Gastroesophageal sphincter (tissue), 4 donors: ENCODE results near the gene NEK1. TPM values are rescaled to one million over a fixed set of nuclear protein-coding genes. Genes with fewer than 3 reads are reported as not detected.

ENCODE experiments used
- ATAC-seq: fragments of 150-250 bp; one replicate; pipeline ENCODE4 v1.9.1; 2016; ENCODE audit warnings: mild to moderate bottlenecking, moderate library complexity
- H3K27ac ChIP-seq, 4 donors: fragments of 200-600 bp; sonication (generic) in 3 of 4; 1 replicate in 3 of 4; 2 replicates in 1 of 4; pipeline ENCODE4 v1.5.1; 2016 to 2019
- H3K27me3 ChIP-seq: fragments of 200-600 bp; sonication (generic); one replicate; pipeline ENCODE4 v1.5.1; 2019
- H3K36me3 ChIP-seq, 2 donors: fragments of 200-600 bp; sonication (generic); one replicate each; pipeline ENCODE4 v1.5.1; 2019; ENCODE audit warnings: control low read depth in 1 of 2
- H3K4me1 ChIP-seq, 3 donors: fragments of 200-600 bp; sonication (generic); 1 replicate in 2 of 3; 2 replicates in 1 of 3; pipeline ENCODE4 v1.5.1; 2016 to 2019; ENCODE audit warnings: control low read depth in 2 of 3
- H3K4me3 ChIP-seq, 2 donors: fragments of 200-600 bp; sonication (generic); one replicate each; pipeline ENCODE4 v1.5.1; 2019; ENCODE audit warnings: mild to moderate bottlenecking in 1 of 2, moderate library complexity in 1 of 2
- H3K9me3 ChIP-seq, 3 donors: fragments of 200-600 bp; sonication (generic); one replicate each; pipeline ENCODE4 v1.5.1; 2017 to 2019; ENCODE audit warnings: control low read depth in 2 of 3
- CTCF ChIP-seq, 4 experiments: fragments of 200-600 bp in 2 of 4; fragments of 450-650 bp in 2 of 4; sonication (generic) in 1 of 4; IDR thresholded peaks; one replicate each; pipeline ENCODE4 v1.5.1; 2017 to 2019; ENCODE audit warnings: antibody characterized with exemption in 4 of 4, mild to moderate bottlenecking in 2 of 4, moderate library complexity in 2 of 4
- EP300 ChIP-seq: sonication (generic); formaldehyde crosslinking; IDR thresholded peaks from one replicate; pipeline ENCODE4 v1.6.1; 2017; ENCODE audit warnings: antibody characterized with exemption, mild to moderate bottlenecking
- POLR2A ChIP-seq, 2 donors: fragments of 450-650 bp; IDR thresholded peaks; one replicate each; pipeline ENCODE4 v1.6.1; 2017; ENCODE audit warnings: antibody characterized with exemption in 2 of 2, mild to moderate bottlenecking in 2 of 2, moderate library complexity in 1 of 2
- POLR2AphosphoS5 ChIP-seq: sonication (generic); formaldehyde crosslinking; IDR thresholded peaks from one replicate; pipeline ENCODE4 v1.6.1; 2017; ENCODE audit warnings: antibody characterized with exemption
- WGBS, 2 donors: methylation state at CpG; one replicate each; pipeline ENCODE4 v1.1.5; 2018; ENCODE audit warnings: low coverage in 1 of 2; 5-methylcytosine and 5-hydroxymethylcytosine counted together
- total RNA-seq, 4 donors: library from RNA; depleted of rRNA; stranded (reverse); fragments of >200 nt; gene quantifications; one replicate each; pipeline ENCODE4 v1.1.0, GENCODE V29; 2016

Gene NEK1
- total RNA-seq, 4 donors from 2014 or later: 9.1 to 21.4 (median 12.3) TPM

DNA sequence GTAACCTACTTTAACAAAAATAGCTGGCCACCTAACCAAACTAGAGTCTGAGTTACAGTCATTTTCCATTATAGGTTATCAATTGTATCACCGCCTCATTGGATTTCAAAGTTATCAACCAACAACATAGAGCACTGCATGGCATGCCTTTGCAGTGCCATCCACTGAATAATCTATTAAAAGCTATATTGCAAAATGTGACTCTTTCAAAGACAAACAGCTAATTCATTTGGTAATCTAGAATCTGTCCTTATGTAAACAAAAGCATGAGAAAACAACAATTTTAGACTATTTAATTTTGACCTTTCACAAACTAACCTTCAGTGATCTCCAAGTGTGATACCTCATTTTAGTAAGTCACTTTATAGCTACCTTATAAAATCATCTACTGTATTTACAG, 197.5 kb downstream of the NEK1 start:
- Histone ChIP-seq H3K9me3 (no peaks in the 10 kb centered on the region), H3K27me3 (no peaks in the 10 kb centered on the region), H3K4me3 (no peak overlapping the region), H3K36me3 (peaks cover 0 to 15% of the 10 kb centered on the region in 2 donors), H3K27ac (no peak overlapping the region), H3K4me1 (no peaks in the 10 kb centered on the region)
- 92 to 100% methylated on average over 1 of the region's 1 CpG for WGBS, 2 donors
- no peak for ATAC-seq
- no peak for TF ChIP-seq EP300
- no peak for TF ChIP-seq CTCF (IDR thresholded peaks at IDR 0.05)

DNA sequence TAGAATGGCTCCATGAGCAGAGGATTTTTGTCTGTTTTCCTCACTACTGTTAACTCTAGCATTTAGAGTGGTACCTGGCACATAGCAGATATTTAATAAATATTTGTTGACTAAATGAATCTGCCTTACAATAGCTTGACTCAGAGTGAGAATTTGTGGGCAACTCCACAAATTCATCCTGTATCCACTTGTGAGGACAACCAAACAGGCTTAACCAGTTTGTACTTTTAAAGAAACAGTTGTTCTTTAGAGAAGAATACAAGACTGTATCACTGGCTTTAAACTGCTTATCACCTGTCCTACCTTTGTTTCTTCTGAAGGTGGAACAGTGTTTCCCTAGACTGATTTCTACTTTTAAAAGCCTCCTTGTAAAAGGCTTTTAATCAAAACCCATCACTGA, 200.3 kb downstream of the NEK1 start:
- TF ChIP-seq EP300 (no peak), POLR2AphosphoS5 (no peak), CTCF (IDR thresholded peaks at IDR 0.05) (no peak), POLR2A (IDR thresholded peaks at IDR 0.05) (no peak)
- Histone ChIP-seq H3K4me3 (no peak overlapping the region), H3K27ac (no peak overlapping the region), H3K9me3 (no peaks in the 10 kb centered on the region), H3K27me3 (no peaks in the 10 kb centered on the region), H3K36me3 (no peaks in the 10 kb centered on the region), H3K4me1 (no peaks in the 10 kb centered on the region)
- no peak for ATAC-seq

DNA sequence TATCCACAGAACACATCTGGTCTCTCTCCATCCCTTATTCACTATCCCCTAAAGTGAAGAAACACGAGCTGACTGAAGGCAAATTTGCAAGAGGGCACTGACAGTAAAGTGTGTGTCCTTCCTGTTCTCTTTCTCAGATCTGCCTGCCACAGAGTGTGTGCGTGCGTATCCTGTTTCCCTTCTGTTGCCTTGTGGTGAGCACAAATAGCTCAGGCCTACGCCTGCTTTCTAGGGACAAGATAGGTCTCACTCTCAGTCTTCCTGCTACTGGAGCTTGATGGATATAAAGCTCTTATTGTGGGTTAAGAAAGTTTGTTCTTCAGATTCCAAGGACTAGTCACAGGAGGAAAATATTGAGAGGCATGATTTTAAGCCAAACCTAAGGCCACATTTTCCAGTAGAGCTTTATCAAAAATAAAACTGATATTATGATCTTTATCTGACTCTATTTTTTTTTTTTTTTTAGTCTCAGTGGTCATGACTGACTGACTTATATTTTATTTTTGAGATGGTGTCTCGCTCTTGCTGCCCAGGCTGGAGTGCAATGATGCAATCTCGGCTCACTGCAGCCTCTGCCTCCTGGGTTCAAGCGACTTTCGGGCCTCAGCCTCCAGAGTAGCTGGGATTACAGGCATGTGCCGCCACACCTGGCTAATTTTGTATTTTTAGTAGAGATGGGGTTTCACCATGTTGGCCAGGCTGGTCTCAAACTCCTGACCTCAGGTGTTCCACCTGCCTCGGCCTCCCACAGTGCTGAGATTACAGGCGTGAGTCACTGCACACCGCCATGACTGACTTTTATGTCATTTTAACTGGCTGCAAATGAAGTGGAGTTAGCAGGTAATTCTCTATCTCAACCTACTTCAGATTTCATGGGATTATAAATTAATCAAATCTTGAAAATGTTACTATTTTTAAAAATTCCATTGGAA, 201.3 kb downstream of the NEK1 start:
- no peaks in the 10 kb centered on the region for H3K4me1 ChIP-seq
- H3K27me3 ChIP-seq: no peaks in the 10 kb centered on the region
- peaks cover 0 to 4% of the 10 kb centered on the region in 2 donors for H3K36me3 ChIP-seq
- ATAC-seq: no peak
- no peak overlapping the region for H3K4me3 ChIP-seq
- no peaks in the 10 kb centered on the region for H3K9me3 ChIP-seq
- 78 to 86% methylated on average over 5 to 9 of the region's 12 CpGs for WGBS, 2 donors
- H3K27ac ChIP-seq: no peak overlapping the region
- no peak for TF ChIP-seq POLR2A (IDR thresholded peaks at IDR 0.05)

DNA sequence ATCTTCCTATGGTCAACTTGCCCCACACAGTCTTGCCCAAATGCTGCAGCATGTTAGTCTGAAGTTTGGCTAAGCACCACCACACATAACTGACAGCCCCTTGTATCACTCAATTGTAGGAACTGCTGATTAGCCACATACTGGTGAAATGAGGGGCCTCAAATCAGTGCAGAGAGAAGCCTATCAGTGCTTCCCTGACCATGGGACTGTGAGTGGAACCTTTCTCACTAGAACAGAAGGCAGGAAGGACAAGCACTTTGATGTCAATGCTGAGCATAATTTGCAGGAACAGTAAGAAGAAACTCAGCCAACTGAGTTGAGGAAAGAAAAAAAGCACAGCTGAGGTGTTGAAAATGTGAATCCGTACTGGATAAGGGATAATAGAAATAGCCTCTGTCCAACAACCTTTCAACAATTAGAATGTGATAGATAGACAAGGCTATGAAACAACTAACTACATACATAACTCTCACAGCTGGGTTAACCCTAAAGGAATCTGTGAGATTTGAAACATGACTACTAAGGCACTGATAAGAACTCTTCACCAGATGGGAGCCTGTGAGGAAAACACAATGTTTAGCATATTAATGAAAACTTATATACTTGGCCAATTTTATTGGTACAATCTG, 205.1 kb downstream of the NEK1 start:
- Histone ChIP-seq H3K27me3 (no peaks in the 10 kb centered on the region), H3K27ac (no peak overlapping the region), H3K9me3 (no peaks in the 10 kb centered on the region), H3K36me3 (peaks cover 0 to 18% of the 10 kb centered on the region in 2 donors), H3K4me3 (no peak overlapping the region), H3K4me1 (no peaks in the 10 kb centered on the region)
- WGBS, 2 donors: 64 to 80% methylated on average over 1 of the region's 1 CpG
- no peak for ATAC-seq
- TF ChIP-seq POLR2AphosphoS5 (no peak), POLR2A (IDR thresholded peaks at IDR 0.05) (no peak), CTCF (IDR thresholded peaks at IDR 0.05) (no peak), EP300 (no peak)

- ATAC-seq: no peak
- Histone ChIP-seq H3K27ac (no peak overlapping the region), H3K4me3 (no peak overlapping the region), H3K27me3 (no peaks in the 10 kb centered on the region), H3K36me3 (peaks cover 0 to 28% of the 10 kb centered on the region in 2 donors), H3K4me1 (no peaks in the 10 kb centered on the region), H3K9me3 (no peaks in the 10 kb centered on the region)
- no peak for TF ChIP-seq POLR2A (IDR thresholded peaks at IDR 0.05)
- TF ChIP-seq CTCF (IDR thresholded peaks at IDR 0.05): no peak
- TF ChIP-seq EP300: no peak
- TF ChIP-seq POLR2AphosphoS5: no peak
- 78% methylated on average over 1 of the region's 1 CpG; no CpG with 5 or more reads in 1 of the 2 donors for WGBS, 2 donors
Measured at GRCh38 chr4:169404960-169405359, 207.4 kb downstream of the NEK1 start.
